Esophagus muscularis mucosa (tissue), 4 donors: ENCODE results near the gene LVRN.

Source experiments
- CTCF ChIP-seq, 3 experiments: fragments of 200-600 bp in 2 of 3; fragments of 450-650 bp in 1 of 3; sonication (generic) in 2 of 3; IDR thresholded peaks; one replicate each; pipeline ENCODE4 v1.5.1; 2017 to 2019; ENCODE audit warnings: antibody characterized with exemption in 3 of 3, mild to moderate bottlenecking in 2 of 3, moderate library complexity in 1 of 3
- EP300 ChIP-seq: sonication (generic); formaldehyde crosslinking; IDR thresholded peaks from one replicate; pipeline ENCODE4 v1.6.1; 2017; ENCODE audit warnings: antibody characterized with exemption
- POLR2AphosphoS5 ChIP-seq, 2 donors: sonication (generic); formaldehyde crosslinking; IDR thresholded peaks; one replicate each; pipeline ENCODE4 v1.6.1; 2017; ENCODE audit warnings: antibody characterized with exemption in 2 of 2

- TF ChIP-seq POLR2AphosphoS5 (IDR thresholded peaks at IDR 0.05) (no peak), CTCF (IDR thresholded peaks at IDR 0.05) (no peak), EP300 (no peak)
These were observed 69.8 kb downstream of the LVRN start, which contains the start of gene ARL14EPL for GRCh38 chr5:116032094-116032517.
